Panc1 (cell line): ENCODE results near the gene SPECC1. TPM values are rescaled to one million over a fixed set of nuclear protein-coding genes. Genes with fewer than 3 reads are reported as not detected.
"Not testable (repeated sequence)": the region's sequence is repeated elsewhere in the genome, so short reads cannot be mapped to it uniquely, and the experiment has no call there.

Source experiments
- ATAC-seq: fragments of 200-7000 bp; cut with Tn5 transposase; 2 replicates; pipeline ENCODE4 v1.9.1; 2020; ENCODE audit warnings: mild to moderate bottlenecking, moderate library complexity
- BruUV-seq: library from RNA; stranded (reverse); fragments of 400-500 nt; replicated peaks from 2 replicates; lab custom pipeline; 2021; lab: Mats Ljungman, UMichigan
- CTCF ChIA-PET: fragments of 300-600 bp; sonication (Branson Sonifier 250); formaldehyde crosslinking; loops from one replicate; lab custom pipeline; 2022; ENCODE audit warnings: antibody characterized with exemption; lab: Charles Lee
- POLR2A ChIA-PET: fragments of 300-600 bp; sonication (Branson Sonifier 250); formaldehyde crosslinking; loops from one replicate; lab custom pipeline; 2022; ENCODE audit warnings: antibody characterized with exemption; lab: Charles Lee
- DNase-seq: peaks from one replicate; pipeline ENCODE4 v3.0.0-alpha.2; 2010; ENCODE audit warnings: low read depth, low spot score
- H3K27ac ChIP-seq: 2 replicates; pipeline ENCODE4 v1.5.1; 2011; ENCODE audit warnings: mild to moderate bottlenecking, low read length, inconsistent platforms
- H3K27me3 ChIP-seq: fragments of 200-500 bp; sonication (Bioruptor generic); 2 replicates; pipeline ENCODE4 v1.6.0; 2014; ENCODE audit warnings: low read length, inconsistent platforms; ENCODE audit not compliant: control insufficient read depth, insufficient read depth
- H3K36me3 ChIP-seq: fragments of 200-500 bp; sonication (Bioruptor generic); 2 replicates; pipeline ENCODE4 v1.5.1; 2014; ENCODE audit warnings: inconsistent platforms, mild to moderate bottlenecking, low read length, moderate library complexity; ENCODE audit not compliant: control insufficient read depth, insufficient read depth
- H3K4me1 ChIP-seq: 2 replicates; pipeline ENCODE4 v1.5.1; 2011; ENCODE audit warnings: inconsistent platforms, mild to moderate bottlenecking, low read length, moderate library complexity; ENCODE audit not compliant: control insufficient read depth, insufficient read depth
- H3K4me3 ChIP-seq, 2 experiments: 2 replicates each; pipeline ENCODE4 v1.5.1; 2011 to 2012; ENCODE audit warnings: low read depth in 2 of 2, low read length in 2 of 2, mild to moderate bottlenecking in 2 of 2, inconsistent platforms in 1 of 2, moderate library complexity in 1 of 2
- H3K9me3 ChIP-seq: fragments of 200-500 bp; sonication (Bioruptor generic); 2 replicates; pipeline ENCODE4 v1.5.1; 2014; ENCODE audit warnings: low read depth, mild to moderate bottlenecking, inconsistent platforms, low read length, moderate library complexity; ENCODE audit not compliant: control insufficient read depth, insufficient read depth
- in situ Hi-C: cut with HindIII; loops from 2 replicates; pipeline ENCODE4 v1.10.0; 2016; ENCODE audit warnings: low sequenced_read_pairs, low pct_unique_long_range_greater_than_20kb
- intact Hi-C: fragments of 100-400 bp; cut with micrococcal nuclease; formaldehyde crosslinking; loops from one replicate; pipeline ENCODE4 v1.10.0; 2022; ENCODE audit not compliant: unreplicated experiment
- total RNA-seq: library from RNA; stranded (reverse); gene quantifications from one replicate; pipeline ENCODE4 v1.2.1, GENCODE V29; 2021; ENCODE audit not compliant: unreplicated experiment

Gene SPECC1
- total RNA-seq, 1 experiment from 2014 or later = 80.8 TPM

- intact Hi-C loops, H3K4me1 ChIP-seq, ATAC-seq, H3K9me3 ChIP-seq, H3K4me3 ChIP-seq, H3K27me3 ChIP-seq, H3K27ac ChIP-seq, H3K36me3 ChIP-seq, DNase-seq, CTCF ChIA-PET, in situ Hi-C loops, POLR2A ChIA-PET, BruUV-seq: not testable (repeated sequence)
Measured at GRCh38 chr17:20363846-20364245, 354.7 kb downstream of the SPECC1 start.

Other genes starting within 250 kb of the SPECC1 start
- gene ULK2, start 141.4 kb upstream of the SPECC1 start, total RNA-seq = 22.8 TPM
- 24.6 TPM for gene AKAP10, start 31.5 kb upstream of the SPECC1 start, total RNA-seq